HEK293 (cell line): Measurements from ENCODE around the gene TTLL11.
A peak's percentile ranks its signal among the peaks of the same experiment; 100 is the strongest.

ENCODE experiments used
- CTCF ChIA-PET: fragments of 350-600 bp; formaldehyde crosslinking; extraction: SDS; loops from one replicate; lab custom pipeline; 2021; ENCODE audit warnings: antibody characterized with exemption; lab: Yijun Ruan, JAX
- POLR2A ChIA-PET: fragments of 300-600 bp; formaldehyde crosslinking; extraction: SDS; loops from one replicate; lab custom pipeline; 2020; ENCODE audit warnings: antibody characterized with exemption, inconsistent platforms; lab: Yijun Ruan, JAX
- H3K27ac ChIP-seq: fragments of 200-500 bp; sonication (Bioruptor generic); 2 replicates; pipeline ENCODE4 v1.5.1; 2014; ENCODE audit warnings: low read depth, low read length, control low read depth, inconsistent platforms; ENCODE audit errors: extremely low read depth
- H3K36me3 ChIP-seq, 2 experiments: fragments of 200-500 bp in 1 of 2; sonication (Bioruptor generic) in 1 of 2; 1 replicate in 1 of 2; 2 replicates in 1 of 2; pipeline ENCODE4 v1.5.1; 2014 to 2017; ENCODE audit warnings: inconsistent platforms in 2 of 2, low read length in 2 of 2; ENCODE audit not compliant: control insufficient read depth in 2 of 2, insufficient read depth in 1 of 2
- H3K4me1 ChIP-seq: fragments of 200-500 bp; sonication (Bioruptor generic); 2 replicates; pipeline ENCODE4 v1.5.1; 2014; ENCODE audit warnings: mild to moderate bottlenecking, low read length, inconsistent platforms; ENCODE audit not compliant: control insufficient read depth, insufficient read depth
- H3K4me3 ChIP-seq: 2 replicates; pipeline ENCODE4 v1.5.1; 2011; ENCODE audit warnings: low read depth, mild to moderate bottlenecking, control low read depth, low read length, moderate library complexity
- H3K9me3 ChIP-seq: fragments of 200-500 bp; sonication (Bioruptor generic); 2 replicates; pipeline ENCODE4 v1.5.1; 2014; ENCODE audit warnings: low read depth, low read length, inconsistent platforms; ENCODE audit not compliant: control insufficient read depth, insufficient read depth
- AEBP2 ChIP-seq: fragments of 450-650 bp; formaldehyde crosslinking; IDR thresholded peaks from 2 replicates; pipeline ENCODE4 v1.5.1; 2016; ENCODE audit warnings: missing biosample characterization, missing genetic modification characterization, borderline replicate concordance
- GLI4 ChIP-seq: fragments of 450-650 bp; formaldehyde crosslinking; IDR thresholded peaks from 2 replicates; pipeline ENCODE4 v1.5.1; 2016; ENCODE audit warnings: missing biosample characterization, missing genetic modification characterization
- MZF1 ChIP-seq: fragments of 450-650 bp; formaldehyde crosslinking; IDR thresholded peaks from 2 replicates; pipeline ENCODE4 v1.5.1; 2017; ENCODE audit warnings: missing biosample characterization, missing genetic modification characterization, borderline replicate concordance
- OSR2 ChIP-seq: fragments of 450-650 bp; formaldehyde crosslinking; IDR thresholded peaks from 2 replicates; pipeline ENCODE4 v1.5.1; 2016; ENCODE audit warnings: missing biosample characterization, missing genetic modification characterization
- SCRT1 ChIP-seq: fragments of 450-650 bp; formaldehyde crosslinking; IDR thresholded peaks from 2 replicates; pipeline ENCODE4 v1.5.1; 2016; ENCODE audit warnings: missing biosample characterization, missing genetic modification characterization, borderline replicate concordance
- SCRT2 ChIP-seq: fragments of 450-650 bp; formaldehyde crosslinking; IDR thresholded peaks from 2 replicates; pipeline ENCODE4 v1.5.1; 2016; ENCODE audit warnings: missing biosample characterization, missing genetic modification characterization
- ZFP3 ChIP-seq: fragments of 450-650 bp; formaldehyde crosslinking; IDR thresholded peaks from 2 replicates; pipeline ENCODE4 v1.5.1; 2016; ENCODE audit warnings: low read depth, missing biosample characterization, missing genetic modification characterization
- ZIC2 ChIP-seq: fragments of 450-650 bp; formaldehyde crosslinking; IDR thresholded peaks from 2 replicates; pipeline ENCODE4 v1.5.1; 2016; ENCODE audit warnings: missing biosample characterization, missing genetic modification characterization
- ZNF114 ChIP-seq: fragments of 450-650 bp; formaldehyde crosslinking; IDR thresholded peaks from 2 replicates; pipeline ENCODE4 v1.5.0; 2017; ENCODE audit warnings: missing biosample characterization, missing genetic modification characterization
- ZNF157 ChIP-seq: fragments of 450-650 bp; formaldehyde crosslinking; IDR thresholded peaks from 2 replicates; pipeline ENCODE4 v1.5.1; 2016; ENCODE audit warnings: missing biosample characterization, missing genetic modification characterization
- ZNF184 ChIP-seq: fragments of 450-650 bp; IDR thresholded peaks from 2 replicates; pipeline ENCODE4 v1.5.1; 2018; ENCODE audit warnings: missing biosample characterization, mild to moderate bottlenecking, missing genetic modification characterization
- ZNF311 ChIP-seq: fragments of 450-650 bp; formaldehyde crosslinking; IDR thresholded peaks from 2 replicates; pipeline ENCODE4 v1.5.1; 2017; ENCODE audit warnings: missing biosample characterization, missing genetic modification characterization, borderline replicate concordance
- ZNF366 ChIP-seq: fragments of 450-650 bp; formaldehyde crosslinking; conservative IDR thresholded peaks from 2 replicates; pipeline ENCODE4 v1.5.1; 2016; ENCODE audit warnings: missing biosample characterization, missing genetic modification characterization
- ZNF473 ChIP-seq: fragments of 450-650 bp; formaldehyde crosslinking; IDR thresholded peaks from 2 replicates; pipeline ENCODE4 v1.5.1; 2017; ENCODE audit warnings: missing biosample characterization, missing genetic modification characterization
- ZNF518A ChIP-seq: fragments of 450-650 bp; formaldehyde crosslinking; conservative IDR thresholded peaks from 2 replicates; pipeline ENCODE4 v1.5.1; 2016; ENCODE audit warnings: low read depth, missing biosample characterization, missing genetic modification characterization
- ZNF544 ChIP-seq: fragments of 450-650 bp; formaldehyde crosslinking; IDR thresholded peaks from 2 replicates; pipeline ENCODE4 v1.5.0; 2017; ENCODE audit warnings: missing biosample characterization, missing genetic modification characterization
- ZNF629 ChIP-seq: fragments of 450-650 bp; formaldehyde crosslinking; IDR thresholded peaks from 2 replicates; pipeline ENCODE4 v1.5.1; 2017; ENCODE audit warnings: missing biosample characterization, missing genetic modification characterization
- ZNF639 ChIP-seq: fragments of 450-650 bp; formaldehyde crosslinking; IDR thresholded peaks from 2 replicates; pipeline ENCODE4 v1.5.1; 2016; ENCODE audit warnings: missing biosample characterization, missing genetic modification characterization
- ZNF645 ChIP-seq: fragments of 450-650 bp; formaldehyde crosslinking; IDR thresholded peaks from 2 replicates; pipeline ENCODE4; 2016; ENCODE audit warnings: missing biosample characterization, missing genetic modification characterization

Gene TTLL11

GRCh38 chr9:121921444-121921843 is 171.7 kb downstream of the TTLL11 start (continued):
- peak; percentile 90 for TF ChIP-seq MZF1 (tag by site-specific recombination)

GRCh38 chr9:121917375-121918335 is 175.5 kb downstream of the TTLL11 start:
- POLR2A ChIA-PET = no interaction called here

GRCh38 chr9:121915304-121915625 is 177.8 kb downstream of the TTLL11 start:
- CTCF ChIA-PET = no interaction called here

More at GRCh38 chr9:121917375-121918335, 175.5 kb downstream of the TTLL11 start:
- Histone ChIP-seq H3K36me3 (no peaks in the 10 kb centered on the region), H3K4me3 (no peak overlapping the region), H3K9me3 (no peaks in the 10 kb centered on the region), H3K4me1 (peaks cover 12% of the 10 kb centered on the region), H3K27ac (no peak overlapping the region)
- TF ChIP-seq OSR2 (no peak), ZNF366 (tag by site-specific recombination) (peak; percentile 76)
- CTCF ChIA-PET = interaction anchor here (1.0 kb wide), 1 partner anchor 13 kb away, joined by 3 read pairs; no protein-coding TSS in a partner anchor

GRCh38 chr9:121914604-121915303 is 178.4 kb downstream of the TTLL11 start:
- no peak overlapping the region for H3K4me3 ChIP-seq
- peaks cover 7% of the 10 kb centered on the region for H3K4me1 ChIP-seq
- POLR2A ChIA-PET = no interaction called here
- no peaks in the 10 kb centered on the region for H3K36me3 ChIP-seq
- CTCF ChIA-PET = no interaction called here
- H3K27ac ChIP-seq = no peak overlapping the region
- no peaks in the 10 kb centered on the region for H3K9me3 ChIP-seq
- TF ChIP-seq ZNF544 (no peak), ZNF311 (tag by site-specific recombination) (no peak), ZNF629 (tag by site-specific recombination) (no peak), ZNF184 (tag by site-specific recombination) (no peak), ZNF639 (tag by site-specific recombination) (no peak), SCRT1 (peak; percentile 40; the same call in 1 of the 2 replicates), ZNF518A (tag by site-specific recombination) (no peak), ZIC2 (peak; percentile 83), SCRT2 (peak; percentile 51; the same call in 1 of the 2 replicates), ZFP3 (tag by site-specific recombination) (0 out of 2 replicates have a peak, but pooled peaks have one; percentile 21), ZNF645 (tag by site-specific recombination) (no peak), AEBP2 (tag by site-specific recombination) (no peak), ZNF114 (tag by site-specific recombination) (no peak), ZNF157 (tag by site-specific recombination) (no peak), ZNF473 (tag by site-specific recombination) (no peak)

More at GRCh38 chr9:121915304-121915625, 177.8 kb downstream of the TTLL11 start:
- Histone ChIP-seq H3K4me3 (no peak overlapping the region), H3K9me3 (no peaks in the 10 kb centered on the region), H3K36me3 (no peaks in the 10 kb centered on the region), H3K4me1 (peaks cover 7% of the 10 kb centered on the region), H3K27ac (no peak overlapping the region)
- POLR2A ChIA-PET = no interaction called here
- no peak for TF ChIP-seq GLI4 (tag by site-specific recombination)
